Amniotic epithelial cell (primary cell): ENCODE measurements around the gene ENKD1.
A peak's percentile ranks its signal among the peaks of the same experiment; 100 is the strongest.

Experiments
- DNase-seq: peaks from one replicate; pipeline ENCODE4 v3.0.0-alpha.2; 2010; ENCODE audit warnings: low read depth

The ENKD1 gene

DNA sequence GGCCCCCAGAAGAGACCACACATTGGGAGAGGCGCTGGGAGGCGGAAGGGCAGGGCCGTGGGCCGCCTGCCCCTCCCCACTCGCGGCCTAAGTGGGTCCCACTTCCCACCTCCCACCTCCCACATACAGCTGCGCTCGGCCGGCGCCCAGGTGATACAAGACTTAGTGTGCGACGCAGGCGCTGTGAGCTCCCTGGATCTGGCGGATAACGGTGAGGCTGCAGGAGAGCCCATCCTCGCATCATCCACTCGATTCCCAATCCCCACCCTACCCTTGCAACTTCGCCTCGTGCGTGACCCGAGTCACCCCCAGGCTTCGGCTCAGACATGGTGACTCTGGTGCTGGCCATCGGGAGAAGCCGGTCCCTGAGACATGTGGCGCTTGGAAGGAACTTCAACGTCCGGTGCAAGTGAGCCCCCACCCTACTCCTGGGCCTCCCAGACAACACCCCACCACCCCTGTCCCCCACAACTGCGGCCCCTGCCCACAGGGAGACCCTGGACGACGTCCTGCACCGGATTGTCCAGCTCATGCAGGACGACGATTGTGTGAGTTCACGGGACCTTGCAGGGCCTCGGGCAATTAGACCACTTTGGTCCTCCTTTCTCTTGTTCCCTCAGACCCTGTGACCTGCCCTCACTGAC, 17.7 kb downstream of the ENKD1 start:
- no peak for DNase-seq

DNA sequence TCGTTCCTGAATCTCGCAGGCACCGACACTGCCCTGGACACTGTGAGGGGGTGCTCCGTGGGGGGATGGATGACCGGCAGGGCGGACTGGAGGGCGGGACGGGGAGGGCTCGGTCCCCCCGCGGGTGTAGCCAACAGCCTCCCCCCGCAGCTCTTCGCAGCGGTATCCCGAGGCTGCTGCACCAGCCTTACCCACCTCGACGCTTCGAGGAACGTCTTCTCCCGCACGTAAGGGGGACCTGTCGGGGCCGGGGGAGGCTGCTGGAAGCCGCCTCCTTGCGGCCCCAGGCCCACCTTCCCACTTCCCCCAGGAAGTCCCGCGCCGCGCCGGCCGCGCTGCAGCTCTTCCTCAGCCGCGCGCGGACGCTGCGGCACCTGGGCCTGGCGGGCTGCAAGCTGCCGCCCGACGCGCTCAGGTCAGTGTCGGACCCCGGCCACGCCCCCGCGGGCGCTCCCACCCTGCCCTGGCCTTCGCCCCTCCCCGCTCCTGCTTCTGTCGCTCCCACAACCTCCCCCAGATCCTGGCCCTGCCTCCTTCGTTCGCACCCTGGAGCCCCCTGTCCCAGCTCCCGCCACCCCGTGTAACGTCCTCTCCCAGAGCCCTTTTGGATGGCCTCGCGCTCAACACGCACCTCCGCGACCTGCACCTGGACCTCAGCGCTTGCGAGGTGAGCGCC, 18.3 kb downstream of the ENKD1 start:
- no peak for DNase-seq

DNA sequence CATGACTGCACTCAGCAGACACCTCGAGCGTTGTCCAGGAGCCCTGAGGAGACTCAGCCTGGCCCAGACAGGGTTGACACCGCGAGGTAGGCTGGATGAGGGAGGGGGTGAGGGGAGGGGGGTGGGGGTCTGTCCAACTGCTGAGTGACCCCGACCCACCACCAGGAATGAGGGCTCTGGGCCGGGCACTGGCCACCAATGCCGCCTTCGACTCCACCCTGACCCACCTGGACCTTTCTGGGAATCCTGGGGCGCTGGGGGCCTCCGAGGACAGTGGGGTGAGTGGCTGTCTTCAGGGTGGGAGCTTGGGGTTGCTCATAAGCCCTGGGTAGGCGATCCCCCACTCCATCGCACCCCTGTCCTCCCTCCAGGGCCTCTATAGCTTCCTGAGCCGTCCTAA, 18.9 kb downstream of the ENKD1 start:
- no peak for DNase-seq

DNA sequence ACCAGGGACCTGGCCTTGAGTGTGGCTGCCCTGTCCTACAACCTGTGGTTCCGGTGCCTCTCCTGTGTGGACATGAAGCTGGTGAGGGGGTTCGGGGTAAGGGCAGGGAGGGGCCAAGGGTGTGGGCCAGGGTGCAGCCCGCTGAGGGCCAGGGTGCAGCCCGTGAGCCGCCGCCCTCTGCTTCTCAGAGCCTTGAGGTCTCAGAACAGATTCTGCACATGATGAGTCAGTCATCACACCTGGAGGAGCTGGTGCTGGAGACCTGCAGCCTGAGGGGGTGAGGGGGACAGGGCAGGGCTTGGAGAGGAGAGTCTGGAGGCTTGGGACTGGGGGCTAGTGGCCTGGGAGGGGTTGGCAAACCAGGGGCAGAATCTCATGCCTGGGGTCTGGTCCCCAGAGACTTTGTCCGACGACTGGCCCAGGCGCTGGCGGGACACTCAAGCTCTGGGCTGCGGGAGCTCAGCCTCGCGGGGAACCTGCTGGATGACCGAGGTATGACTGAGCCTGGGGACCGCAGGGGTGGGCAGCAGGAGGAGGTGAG, 19.4 kb downstream of the ENKD1 start:
- no peak for DNase-seq

DNA sequence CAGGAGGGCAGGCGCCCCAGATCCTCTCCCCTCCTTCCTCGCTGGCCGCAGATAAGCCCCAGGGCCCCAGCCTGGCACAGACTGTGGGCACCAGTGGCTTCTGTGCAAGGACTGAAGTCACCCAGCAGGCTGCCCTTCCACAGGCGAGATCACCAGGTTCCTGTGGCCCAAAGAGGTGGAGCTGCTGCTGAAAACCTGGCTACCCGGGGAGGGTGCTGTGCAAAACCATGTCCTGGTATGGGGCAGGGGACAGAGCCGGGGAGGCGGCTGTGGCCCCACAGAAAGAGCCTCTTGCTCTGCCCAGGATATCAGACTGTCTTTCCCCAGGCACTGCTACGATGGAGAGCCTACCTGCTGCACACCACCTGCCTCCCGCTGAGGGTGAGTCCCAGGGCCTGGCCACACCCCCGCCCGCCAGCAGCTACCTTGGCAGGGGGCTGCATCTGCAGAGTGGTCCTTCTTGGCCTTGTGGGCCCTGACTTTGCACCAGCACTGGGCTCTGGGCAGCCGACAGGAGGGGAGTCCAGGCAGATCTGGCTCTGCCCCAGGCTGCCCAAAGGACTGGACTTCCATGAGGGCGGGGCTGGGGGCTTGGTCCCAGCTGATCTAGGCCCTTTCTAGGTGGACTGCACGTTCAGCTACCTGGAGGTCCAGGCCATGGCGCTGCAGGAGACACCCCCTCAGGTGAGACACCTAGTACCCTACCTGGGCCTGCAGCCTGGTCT, 21.0 kb downstream of the ENKD1 start:
- DNase-seq = no peak

DNA sequence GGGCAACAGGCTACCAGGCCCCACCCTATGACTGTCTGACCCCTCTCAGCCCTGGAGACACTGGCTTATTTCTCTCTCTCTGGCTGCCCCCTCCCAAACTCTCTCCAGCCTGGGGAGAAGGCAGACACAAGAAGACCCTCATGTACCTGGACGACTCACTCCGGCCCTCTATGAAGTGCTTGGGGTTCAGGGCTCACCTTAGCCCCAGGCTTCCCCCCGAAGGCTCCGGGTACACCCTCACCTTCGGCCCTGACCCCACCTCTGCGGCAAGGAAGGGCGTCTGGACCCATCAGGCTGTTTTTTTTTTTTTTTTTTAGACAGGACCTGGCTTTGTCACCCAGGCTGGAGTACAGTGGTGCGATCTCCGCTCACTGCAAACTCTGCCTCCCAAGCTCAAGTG, 22.5 kb downstream of the ENKD1 start:
- DNase-seq = no peak

DNA sequence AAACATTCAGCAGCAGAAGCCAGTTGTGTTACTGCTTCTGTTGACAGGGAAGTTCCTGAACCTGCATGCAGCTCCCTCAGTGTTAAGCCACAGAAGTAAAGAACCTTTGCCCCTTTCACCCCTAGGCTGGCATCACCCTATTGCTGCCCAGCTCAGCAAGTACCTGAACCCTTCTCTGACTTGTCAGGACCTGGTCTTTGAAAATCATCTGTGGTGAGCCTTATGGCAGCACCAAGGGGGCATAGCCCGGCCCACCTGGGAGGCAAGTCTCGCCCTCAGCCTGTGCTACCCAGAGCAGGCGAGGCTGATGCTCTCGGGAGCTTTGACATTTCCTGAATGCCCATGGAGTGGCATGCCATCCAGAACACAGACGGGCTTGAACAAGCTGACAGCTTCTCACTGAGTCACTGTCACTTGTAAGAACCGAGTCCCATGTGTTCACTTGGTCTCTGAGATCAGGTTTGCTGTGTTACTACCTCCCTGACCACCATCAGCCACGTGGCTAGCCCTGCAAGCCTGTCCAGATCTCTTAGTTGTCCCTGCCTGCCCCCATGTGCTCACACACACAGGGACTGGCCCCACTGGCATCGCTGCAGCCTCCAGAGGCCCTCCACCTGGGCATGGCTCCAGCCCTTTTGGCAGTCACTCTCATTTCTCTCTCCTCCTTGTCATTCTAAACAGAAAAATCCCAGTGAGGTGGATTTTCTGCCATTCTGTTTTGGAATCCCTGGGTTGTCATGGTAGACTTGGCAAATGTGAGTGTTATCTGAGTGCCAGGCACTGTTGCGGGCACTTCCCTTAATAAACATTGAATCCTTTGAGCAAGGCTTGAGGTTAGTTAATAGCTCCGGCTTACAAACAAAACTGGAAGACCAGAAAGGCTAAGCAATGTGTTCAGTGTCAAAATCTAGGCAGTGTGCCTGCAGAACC, 24.5 kb downstream of the ENKD1 start:
- no peak for DNase-seq

DNA sequence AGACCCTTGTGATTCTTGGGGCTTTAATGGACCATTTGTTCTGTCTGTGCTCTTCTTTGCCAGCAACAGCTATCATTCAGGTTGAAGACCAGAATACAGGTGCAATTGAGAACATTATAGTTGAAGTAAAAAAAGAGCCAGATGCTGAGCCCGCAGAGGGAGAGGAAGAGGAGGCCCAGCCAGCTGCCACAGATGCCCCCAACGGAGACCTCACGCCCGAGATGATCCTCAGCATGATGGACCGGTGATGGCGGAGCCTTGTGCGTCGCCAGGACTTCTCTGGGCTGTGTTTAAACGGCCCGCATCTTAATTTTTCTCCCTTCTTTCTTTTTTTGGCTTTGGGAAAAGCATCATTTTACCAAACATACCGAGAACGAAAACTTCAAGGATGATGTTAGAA, 28.9 kb downstream of the ENKD1 start:
- DNase-seq = no peak

DNA sequence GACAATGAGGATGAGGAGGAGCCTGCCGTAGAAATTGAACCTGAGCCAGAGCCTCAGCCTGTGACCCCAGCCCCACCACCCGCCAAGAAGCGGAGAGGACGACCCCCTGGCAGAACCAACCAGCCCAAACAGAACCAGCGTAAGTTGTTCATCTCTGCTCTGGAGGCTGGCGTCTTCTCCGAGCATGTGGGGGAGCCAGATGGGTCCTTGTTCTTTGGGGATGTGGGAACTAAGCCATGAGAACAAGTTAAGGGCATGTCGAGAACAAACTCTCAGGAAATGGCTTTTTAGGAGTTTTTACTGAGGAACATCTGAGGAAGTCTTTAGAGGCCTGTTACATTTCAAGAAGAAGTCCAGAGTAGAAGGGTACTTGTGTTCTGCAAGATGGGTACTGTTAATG, 29.8 kb downstream of the ENKD1 start:
- DNase-seq = no peak

DNA sequence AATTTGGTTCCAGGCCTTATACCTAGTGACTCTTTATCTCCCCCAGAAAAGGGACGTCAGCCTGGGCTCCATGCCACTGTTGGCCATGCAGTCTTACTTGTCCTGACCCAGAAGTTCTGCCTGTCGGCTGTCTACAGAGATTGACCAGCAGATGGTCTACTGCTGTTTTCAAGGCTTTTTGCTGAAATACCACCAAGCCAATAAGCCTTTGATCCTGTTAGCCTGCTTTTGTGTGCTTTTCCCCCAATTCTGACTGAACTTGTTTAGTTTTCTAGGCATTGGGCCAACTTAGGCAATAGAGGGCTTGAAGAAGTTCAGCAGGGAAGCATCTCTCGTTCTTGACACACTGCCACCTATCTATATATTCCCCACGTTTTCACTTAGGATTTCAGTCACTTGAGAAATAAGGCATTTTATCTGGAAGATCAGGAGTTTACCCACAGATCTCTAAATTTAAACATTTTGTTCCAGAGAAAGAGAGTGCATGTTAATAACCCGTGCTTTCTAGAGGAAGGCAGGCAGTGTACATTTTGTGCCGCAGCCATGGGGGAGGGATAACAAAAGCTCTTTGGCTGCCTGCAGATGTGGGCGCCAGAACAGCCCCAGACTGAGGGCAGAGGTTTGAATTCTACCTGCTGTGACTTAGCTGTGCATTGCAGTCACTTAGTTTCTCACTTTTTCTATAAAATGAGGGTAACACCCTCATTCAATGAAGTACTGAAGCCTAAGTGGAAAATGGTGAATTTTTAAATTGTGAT, 34.0 kb downstream of the ENKD1 start:
- peak; percentile 81 for DNase-seq

DNA sequence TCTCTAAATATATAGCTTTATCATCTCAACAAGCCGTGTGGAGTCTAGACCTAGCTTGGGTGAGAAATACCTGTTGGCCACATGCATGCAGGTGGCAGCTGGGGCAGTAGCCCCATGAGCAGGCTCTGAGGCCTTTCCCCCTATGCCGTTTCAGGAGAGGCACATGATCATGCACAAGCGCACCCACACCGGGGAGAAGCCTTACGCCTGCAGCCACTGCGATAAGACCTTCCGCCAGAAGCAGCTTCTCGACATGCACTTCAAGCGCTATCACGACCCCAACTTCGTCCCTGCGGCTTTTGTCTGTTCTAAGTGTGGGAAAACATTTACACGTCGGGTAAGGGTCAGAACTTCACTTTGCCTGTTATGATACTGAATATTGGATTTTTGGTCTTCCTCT, 38.3 kb downstream of the ENKD1 start:
- no peak for DNase-seq

DNA sequence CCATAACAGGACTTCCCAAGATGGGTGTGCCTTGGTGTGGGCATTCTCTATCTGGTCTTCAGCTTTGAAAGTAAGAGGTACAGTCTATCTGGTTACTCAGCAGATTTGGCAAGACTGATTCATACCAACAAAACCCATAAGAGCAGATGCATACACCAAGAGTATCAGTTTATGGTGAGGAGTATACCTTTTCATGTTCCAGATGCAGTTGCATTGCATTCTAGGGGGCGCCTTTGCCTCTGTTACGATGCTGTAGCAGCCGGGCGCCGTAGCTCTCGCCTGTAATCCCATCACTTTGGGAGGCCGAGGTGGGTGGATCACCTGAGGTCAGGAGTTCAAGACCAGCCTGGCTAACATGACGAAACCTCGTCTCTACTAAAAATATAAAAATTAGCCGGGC, 52.7 kb downstream of the ENKD1 start:
- DNase-seq = peak; percentile 10
